HK-2 (cell line): ENCODE data around the gene MAPT.
"Not testable (repeated sequence)": the region's sequence is repeated elsewhere in the genome, so short reads cannot be mapped to it uniquely, and the experiment has no call there.

Experiments used
- DNase-seq: peaks from one replicate; pipeline ENCODE4 v3.0.0-alpha.2; 2018; ENCODE audit not compliant: unreplicated experiment

The MAPT gene

GRCh38 chr17:45992175-45992574, 97.8 kb downstream of the MAPT start:
- DNase-seq, result no peak

GRCh38 chr17:45992904-45993303, 98.5 kb downstream of the MAPT start:
- no peak for DNase-seq

GRCh38 chr17:45993962-45994627, 99.7 kb downstream of the MAPT start:
- no peak for DNase-seq

GRCh38 chr17:45994987-45995386, 100.6 kb downstream of the MAPT start:
- no peak for DNase-seq

- DNase-seq, result no peak
Measured at GRCh38 chr17:45995627-45996270, 101.4 kb downstream of the MAPT start.

GRCh38 chr17:45996282-45996937, 102.1 kb downstream of the MAPT start:
- DNase-seq, result no peak

GRCh38 chr17:45997166-45997565, 102.8 kb downstream of the MAPT start:
- no peak for DNase-seq

GRCh38 chr17:45997624-45998023, 103.3 kb downstream of the MAPT start:
- DNase-seq, result no peak

GRCh38 chr17:45998987-45999899, 104.9 kb downstream of the MAPT start, which contains the start of gene STH:
Gene STH, plus strand, starts transcription at chr17:45999250. Its CDS starts 30 bp downstream, at chr17:45999280.
- DNase-seq, result no peak

- no peak for DNase-seq
Measured at GRCh38 chr17:45999900-46000290, 105.5 kb downstream of the MAPT start.

GRCh38 chr17:46000292-46000691, 105.9 kb downstream of the MAPT start:
- no peak for DNase-seq

- no peak for DNase-seq
Measured at GRCh38 chr17:46000757-46001156, 106.4 kb downstream of the MAPT start.

GRCh38 chr17:46001390-46002310, 107.3 kb downstream of the MAPT start:
- no peak for DNase-seq

- DNase-seq, result peak; percentile 71
Measured at GRCh38 chr17:46002311-46002972, 108.1 kb downstream of the MAPT start.

- DNase-seq, result no peak
Measured at GRCh38 chr17:46002973-46003316, 108.6 kb downstream of the MAPT start.

- DNase-seq, result no peak
Measured at GRCh38 chr17:46003907-46004748, 109.8 kb downstream of the MAPT start.

GRCh38 chr17:46006082-46006481, 111.7 kb downstream of the MAPT start:
- DNase-seq, result not testable (repeated sequence)

GRCh38 chr17:46007461-46007965, 113.2 kb downstream of the MAPT start:
- DNase-seq, result no peak

GRCh38 chr17:46008591-46008990, 114.2 kb downstream of the MAPT start:
- DNase-seq, result no peak
